CD8-positive, alpha-beta memory T cell (primary cell): Measurements from ENCODE around the gene FAM8A1. TPM values are rescaled to one million over a fixed set of nuclear protein-coding genes. Genes with fewer than 3 reads are reported as not detected.
"Not testable (repeated sequence)": the region's sequence is repeated elsewhere in the genome, so short reads cannot be mapped to it uniquely, and the experiment has no call there.

ENCODE experiments used
- CTCF ChIA-PET: fragments of 350-600 bp; sonication (Branson Sonifier 250); formaldehyde crosslinking; loops from one replicate; lab custom pipeline; 2021; ENCODE audit warnings: antibody characterized with exemption; lab: Charles Lee
- POLR2A ChIA-PET: fragments of 350-600 bp; sonication (Branson Sonifier 250); formaldehyde crosslinking; loops from one replicate; lab custom pipeline; 2021; ENCODE audit warnings: antibody characterized with exemption; lab: Charles Lee
- DNase-seq, 5 donors: peaks; one replicate each; pipeline versions ENCODE4 v3.0.0 to v3.0.0-alpha.2; 2020 to 2022; ENCODE audit warnings: mixed read lengths in 1 of 5
- H3K27ac ChIP-seq: one replicate; pipeline ENCODE4 v1.7.0; 2013; ENCODE audit warnings: low read depth, mild to moderate bottlenecking, low read length, moderate library complexity
- H3K27me3 ChIP-seq: 2 replicates; pipeline ENCODE4 v1.7.0; 2013; ENCODE audit warnings: low read length, mild to moderate bottlenecking; ENCODE audit not compliant: insufficient read depth, poor library complexity, severe bottlenecking
- H3K36me3 ChIP-seq: 2 replicates; pipeline ENCODE4 v1.7.0; 2013; ENCODE audit warnings: mild to moderate bottlenecking, low read length, moderate library complexity; ENCODE audit not compliant: insufficient read depth
- H3K4me1 ChIP-seq: 2 replicates; pipeline ENCODE4 v1.7.0; 2013; ENCODE audit warnings: mild to moderate bottlenecking, low read length, moderate library complexity; ENCODE audit not compliant: insufficient read depth
- H3K4me3 ChIP-seq: 2 replicates; pipeline ENCODE4 v1.7.0; 2013; ENCODE audit warnings: mild to moderate bottlenecking, low read length
- H3K9me3 ChIP-seq: 2 replicates; pipeline ENCODE4 v1.7.0; 2013; ENCODE audit warnings: mild to moderate bottlenecking, low read length
- H3K27ac Mint-ChIP-seq, 8 donors: one replicate each; pipeline ENCODE4 v1.8.0; 2020 to 2021; ENCODE audit warnings: mixed read lengths in 8 of 8, mild to moderate bottlenecking in 6 of 8, inconsistent platforms in 3 of 8, moderate library complexity in 3 of 8
- H3K27me3 Mint-ChIP-seq, 2 donors: one replicate each; pipeline ENCODE4 v1.8.0; 2020 to 2021; ENCODE audit warnings: mixed read lengths in 2 of 2, mild to moderate bottlenecking in 1 of 2, moderate library complexity in 1 of 2
- H3K36me3 Mint-ChIP-seq, 3 donors: one replicate each; pipeline ENCODE4 v1.8.0; 2020 to 2021; ENCODE audit warnings: mixed read lengths in 3 of 3, inconsistent platforms in 1 of 3, mild to moderate bottlenecking in 1 of 3
- H3K4me1 Mint-ChIP-seq, 3 donors: one replicate each; pipeline ENCODE4 v1.8.0; 2020 to 2021; ENCODE audit warnings: mixed read lengths in 3 of 3, inconsistent platforms in 1 of 3, mild to moderate bottlenecking in 1 of 3
- H3K4me3 Mint-ChIP-seq, 7 donors: one replicate each; pipeline ENCODE4 v1.8.0; 2020 to 2021; ENCODE audit warnings: mixed read lengths in 7 of 7, mild to moderate bottlenecking in 6 of 7, moderate library complexity in 4 of 7, inconsistent platforms in 2 of 7
- H3K9me3 Mint-ChIP-seq, 5 donors: one replicate each; pipeline ENCODE4 v1.8.0; 2020 to 2022; ENCODE audit warnings: mixed read lengths in 5 of 5, mild to moderate bottlenecking in 3 of 5, moderate library complexity in 2 of 5, inconsistent platforms in 1 of 5
- polyA plus RNA-seq: library from polyadenylated mRNA; unstranded; fragments of 300-500 nt; fragmentation: Illumina TruSeq; gene quantifications from one replicate; pipeline ENCODE4 v1.2.3, GENCODE V29; 2021
- total RNA-seq, 2 experiments: library from RNA; stranded (reverse); gene quantifications; one replicate each; pipeline ENCODE4 v1.2.3, GENCODE V29; 2021

Gene FAM8A1
- total and polyA plus RNA-seq, 3 experiments from 2014 or later: 4.7 to 8.3 (median 5.1) TPM

- Mint-ChIP-seq H3K27ac (no peak overlapping the region), H3K27me3 (peaks cover 12 to 40% of the 10 kb centered on the region in 2 donors), H3K4me3 (peak overlapping the region in 2 of 7 donors; percentile 1 to 32), H3K9me3 (peaks cover 4 to 12% (median 9%) of the 10 kb centered on the region in 5 donors), H3K36me3 (peaks cover 0 to 3% (median 0%) of the 10 kb centered on the region in 3 donors), H3K4me1 (peaks cover 0 to 2% (median 0%) of the 10 kb centered on the region in 3 donors)
- Histone ChIP-seq H3K4me3 (no peak overlapping the region), H3K4me1 (no peaks in the 10 kb centered on the region), H3K27me3 (no peaks in the 10 kb centered on the region), H3K9me3 (no peaks in the 10 kb centered on the region), H3K36me3 (no peaks in the 10 kb centered on the region), H3K27ac (no peak overlapping the region)
- CTCF ChIA-PET: no interaction called here
- POLR2A ChIA-PET: no interaction called here
- no peak for DNase-seq
These were observed 23.0 kb upstream of the FAM8A1 start for GRCh38 chr6:17577059-17577458.

- ChIA-PET CTCF (interaction anchor here (0.9 to 2.9 kb wide), 4 partner anchors 63 to 235 kb away, joined by 3 to 10 read pairs (median 6); no protein-coding TSS in a partner anchor), POLR2A (no interaction called here)
- H3K27me3 Mint-ChIP-seq: peaks cover 5 to 20% of the 10 kb centered on the region in 2 donors
- peaks cover 4 to 5% (median 5%) of the 10 kb centered on the region in 3 donors for H3K4me1 Mint-ChIP-seq
- no peak overlapping the region for H3K27ac ChIP-seq
- peak in 3 of 5 donors; percentile 6 to 48 (median 30) for DNase-seq
- no peaks in the 10 kb centered on the region for H3K36me3 ChIP-seq
- peak overlapping the region; percentile 56 to 78 (median 76) for H3K4me3 Mint-ChIP-seq
- H3K9me3 ChIP-seq: no peaks in the 10 kb centered on the region
- no peak overlapping the region for H3K4me3 ChIP-seq
- H3K9me3 Mint-ChIP-seq: peaks cover 4 to 12% (median 9%) of the 10 kb centered on the region in 5 donors
- H3K27ac Mint-ChIP-seq: peak overlapping the region in 1 of 8 donors; percentile 23
- no peaks in the 10 kb centered on the region for H3K27me3 ChIP-seq
- no peaks in the 10 kb centered on the region for H3K4me1 ChIP-seq
- H3K36me3 Mint-ChIP-seq: no peaks in the 10 kb centered on the region
These were observed 19.5 kb upstream of the FAM8A1 start for GRCh38 chr6:17580518-17581048.

- H3K27ac ChIP-seq, H3K36me3 ChIP-seq, H3K27me3 ChIP-seq, H3K4me1 Mint-ChIP-seq, POLR2A ChIA-PET, H3K9me3 ChIP-seq, H3K36me3 Mint-ChIP-seq, H3K4me1 ChIP-seq, H3K4me3 ChIP-seq: not testable (repeated sequence)
- H3K4me3 Mint-ChIP-seq: peak overlapping the region in 5 of 7 donors; percentile 56 to 78 (median 63)
- H3K27ac Mint-ChIP-seq: peak overlapping the region in 1 of 8 donors; percentile 55
- H3K9me3 Mint-ChIP-seq: peaks cover 4 to 12% (median 9%) of the 10 kb centered on the region in 5 donors
- peaks cover 5 to 20% of the 10 kb centered on the region in 2 donors for H3K27me3 Mint-ChIP-seq
- DNase-seq: peak in 1 of 5 donors; percentile 12
- CTCF ChIA-PET: interaction anchor here (0.7 to 2.9 kb wide), 5 partner anchors 63 to 234 kb away, joined by 3 to 10 read pairs (median 4); no protein-coding TSS in a partner anchor
These were observed 18.8 kb upstream of the FAM8A1 start for GRCh38 chr6:17581282-17581681.

- Histone ChIP-seq H3K4me3 (no peak overlapping the region), H3K4me1 (peaks cover under 1% of the 10 kb centered on the region), H3K27ac (no peak overlapping the region), H3K27me3 (no peaks in the 10 kb centered on the region), H3K9me3 (no peaks in the 10 kb centered on the region), H3K36me3 (no peaks in the 10 kb centered on the region)
- DNase-seq: no peak
- CTCF ChIA-PET: interaction anchor here (0.6 to 4.2 kb wide), 9 partner anchors 18 to 427 kb away, joined by 3 to 24 read pairs (median 3); partner anchors contain the start of gene NUP153
- no peak overlapping the region for H3K27ac Mint-ChIP-seq
- H3K4me1 Mint-ChIP-seq: peaks cover 9 to 10% (median 10%) of the 10 kb centered on the region in 3 donors
- no peaks in the 10 kb centered on the region for H3K9me3 Mint-ChIP-seq
- H3K27me3 Mint-ChIP-seq: peaks cover 2 to 16% of the 10 kb centered on the region in 2 donors
- H3K4me3 Mint-ChIP-seq: peak overlapping the region in 1 of 7 donors; percentile 9
- H3K36me3 Mint-ChIP-seq: no peaks in the 10 kb centered on the region
- POLR2A ChIA-PET: interaction anchor here (0.6 kb wide), 1 partner anchor 123 kb away, joined by 3 read pairs; the partner anchor contains the start of gene NUP153
These were observed 16.3 kb upstream of the FAM8A1 start for GRCh38 chr6:17583811-17584210.

- H3K27ac Mint-ChIP-seq: peak overlapping the region in 1 of 8 donors; percentile 14
- peak overlapping the region in 1 of 7 donors; percentile 9 for H3K4me3 Mint-ChIP-seq
- peaks cover 2 to 16% of the 10 kb centered on the region in 2 donors for H3K27me3 Mint-ChIP-seq
- no peaks in the 10 kb centered on the region for H3K36me3 Mint-ChIP-seq
- CTCF ChIA-PET: interaction anchor here (0.6 to 4.2 kb wide), 9 partner anchors 18 to 428 kb away, joined by 3 to 24 read pairs (median 3); partner anchors contain the start of gene NUP153
- no peaks in the 10 kb centered on the region for H3K36me3 ChIP-seq
- peak in 2 of 5 donors; percentile 32 to 50 for DNase-seq
- no peak overlapping the region for H3K4me3 ChIP-seq
- POLR2A ChIA-PET: interaction anchor here (0.6 kb wide), 1 partner anchor 123 kb away, joined by 3 read pairs; the partner anchor contains the start of gene NUP153
- no peaks in the 10 kb centered on the region for H3K9me3 Mint-ChIP-seq
- H3K4me1 Mint-ChIP-seq: peaks cover 11 to 12% (median 12%) of the 10 kb centered on the region in 3 donors
- H3K27ac ChIP-seq: no peak overlapping the region
- no peaks in the 10 kb centered on the region for H3K27me3 ChIP-seq
- H3K4me1 ChIP-seq: peaks cover 5% of the 10 kb centered on the region
- no peaks in the 10 kb centered on the region for H3K9me3 ChIP-seq
These were observed 15.8 kb upstream of the FAM8A1 start for GRCh38 chr6:17584241-17584803.

- no peak overlapping the region for H3K27ac ChIP-seq
- no peaks in the 10 kb centered on the region for H3K36me3 ChIP-seq
- Mint-ChIP-seq H3K36me3 (no peaks in the 10 kb centered on the region), H3K27me3 (peaks cover 0 to 14% of the 10 kb centered on the region in 2 donors), H3K4me3 (peak overlapping the region in 1 of 7 donors; percentile 20), H3K9me3 (no peaks in the 10 kb centered on the region), H3K4me1 (peaks cover 17 to 20% (median 18%) of the 10 kb centered on the region in 3 donors), H3K27ac (no peak overlapping the region)
- ChIA-PET CTCF (interaction anchor here (0.7 to 4.2 kb wide), 5 partner anchors 15 to 231 kb away, joined by 3 to 24 read pairs (median 4); partner anchors contain the start of genes FAM8A1 and NUP153), POLR2A (no interaction called here)
- H3K4me3 ChIP-seq: no peak overlapping the region
- peaks cover 15% of the 10 kb centered on the region for H3K4me1 ChIP-seq
- no peak for DNase-seq
- H3K27me3 ChIP-seq: no peaks in the 10 kb centered on the region
- H3K9me3 ChIP-seq: no peaks in the 10 kb centered on the region
These were observed 14.2 kb upstream of the FAM8A1 start for GRCh38 chr6:17585766-17586490.

GRCh38 chr6:17586623-17587022 lies 13.5 kb upstream of the FAM8A1 start:
- CTCF ChIA-PET: not testable (repeated sequence)

More at GRCh38 chr6:17586623-17587022, 13.5 kb upstream of the FAM8A1 start:
- H3K9me3 ChIP-seq, H3K27ac ChIP-seq, H3K4me3 ChIP-seq, DNase-seq, H3K9me3 Mint-ChIP-seq, H3K27me3 ChIP-seq, H3K27me3 Mint-ChIP-seq, POLR2A ChIA-PET, H3K36me3 Mint-ChIP-seq, H3K27ac Mint-ChIP-seq, H3K36me3 ChIP-seq, H3K4me3 Mint-ChIP-seq: not testable (repeated sequence)
- H3K4me1 ChIP-seq: peaks cover 15% of the 10 kb centered on the region
- H3K4me1 Mint-ChIP-seq: peaks cover 16 to 24% (median 18%) of the 10 kb centered on the region in 3 donors
